ENCODE results near the gene UNC93B1.
"Not testable (repeated sequence)": the region's sequence is repeated elsewhere in the genome, so short reads cannot be mapped to it uniquely, and the experiment has no call there.

UNC93B1 gene

DNA sequence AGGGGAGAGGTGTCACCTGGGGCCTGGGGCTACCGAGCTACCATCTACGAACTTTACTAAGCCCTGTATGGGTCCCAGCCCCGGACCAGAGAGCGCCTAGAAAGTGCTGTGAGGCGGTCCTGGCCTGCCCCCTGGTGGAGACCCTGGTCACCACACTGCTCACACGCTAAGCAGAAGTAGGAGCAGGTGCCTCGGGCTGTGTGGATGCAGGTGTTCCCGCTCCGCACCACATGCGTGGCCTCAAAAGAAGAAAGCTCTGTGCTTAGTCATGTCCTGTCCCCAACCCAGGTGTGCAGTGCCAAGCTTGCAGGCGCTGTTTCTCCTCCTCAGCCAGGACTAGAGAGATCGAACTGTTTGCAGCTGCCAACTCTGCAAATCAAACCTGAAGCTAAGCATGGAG, 10.1 kb downstream of the UNC93B1 start:
- not testable (repeated sequence) for H3K27ac ChIP-seq; H3K9me3 ChIP-seq; H3K4me1 ChIP-seq (ENCODE audit: control insufficient read depth in 1 of 2, insufficient read depth in 1 of 2, low read depth in 1 of 2, low read length in 1 of 2); H3K4me3 ChIP-seq (ENCODE audit: low read depth in 1 of 2, low read length in 1 of 2); H3K27me3 ChIP-seq
- TF ChIP-seq CTCF (IDR thresholded peaks at IDR 0.05) = peak; percentile 70
- H3K36me3 ChIP-seq = peaks cover 73% of the 10 kb centered on the region

DNA sequence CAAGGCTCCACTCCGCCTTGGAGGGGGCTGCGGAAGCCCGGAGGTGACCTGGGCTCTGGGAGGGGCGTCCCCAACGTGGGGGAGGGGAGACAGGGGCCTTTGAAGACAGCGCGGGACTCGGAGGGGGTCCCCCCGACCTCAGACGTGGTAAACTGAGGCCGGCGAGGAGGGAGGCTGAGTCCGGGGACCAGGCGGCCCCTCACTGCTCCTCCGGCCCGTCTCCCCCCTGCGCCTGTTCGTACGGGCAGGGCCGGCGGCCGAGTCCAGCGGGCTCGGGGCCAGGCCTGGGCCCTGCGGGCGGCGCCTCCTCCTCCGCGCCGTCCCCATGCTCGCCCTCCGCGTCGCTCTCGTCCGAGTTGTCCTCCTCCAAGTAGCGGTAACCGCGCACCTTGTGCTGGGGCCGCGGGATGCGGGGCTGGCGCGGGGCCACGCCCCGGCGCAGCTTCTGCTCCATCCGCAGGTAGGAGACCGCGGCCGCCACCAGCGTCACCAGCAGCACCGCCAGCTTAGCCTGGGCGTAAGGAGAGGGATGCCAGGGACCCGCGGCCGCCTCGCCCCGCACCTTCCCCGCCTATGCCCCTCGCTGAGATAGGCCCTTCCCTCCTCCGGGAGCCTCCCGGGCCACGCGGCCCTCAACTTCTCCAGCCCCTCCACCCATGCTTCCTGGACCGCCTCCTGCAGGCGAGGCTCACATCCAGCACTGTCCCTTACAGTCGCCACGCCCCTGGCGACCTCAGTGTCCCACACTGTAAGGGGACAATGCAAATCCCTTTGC, 12.4 kb downstream of the UNC93B1 start:
- H3K27ac ChIP-seq; H3K4me3 ChIP-seq (ENCODE audit: low read depth in 1 of 2, low read length in 1 of 2); H3K9me3 ChIP-seq; H3K4me1 ChIP-seq (ENCODE audit: control insufficient read depth in 1 of 2, insufficient read depth in 1 of 2, low read depth in 1 of 2, low read length in 1 of 2); H3K27me3 ChIP-seq: not testable (repeated sequence)
- H3K36me3 ChIP-seq = peaks cover 50% of the 10 kb centered on the region

- not testable (repeated sequence) for H3K4me3 ChIP-seq (ENCODE audit: low read depth in 1 of 2, low read length in 1 of 2); H3K27ac ChIP-seq; H3K4me1 ChIP-seq (ENCODE audit: control insufficient read depth in 1 of 2, insufficient read depth in 1 of 2, low read depth in 1 of 2, low read length in 1 of 2); H3K27me3 ChIP-seq; H3K9me3 ChIP-seq
- peaks cover 42% of the 10 kb centered on the region for H3K36me3 ChIP-seq
Measured at GRCh38 chr11:67990546-67991346, 13.2 kb downstream of the UNC93B1 start.

GRCh38 chr11:67985302-67985701, 18.6 kb downstream of the UNC93B1 start:
- not testable (repeated sequence) for H3K27ac ChIP-seq; H3K4me3 ChIP-seq (ENCODE audit: low read depth in 1 of 2, low read length in 1 of 2); H3K4me1 ChIP-seq (ENCODE audit: control insufficient read depth in 1 of 2, insufficient read depth in 1 of 2, low read depth in 1 of 2, low read length in 1 of 2); H3K27me3 ChIP-seq; H3K9me3 ChIP-seq; H3K36me3 ChIP-seq

DNA sequence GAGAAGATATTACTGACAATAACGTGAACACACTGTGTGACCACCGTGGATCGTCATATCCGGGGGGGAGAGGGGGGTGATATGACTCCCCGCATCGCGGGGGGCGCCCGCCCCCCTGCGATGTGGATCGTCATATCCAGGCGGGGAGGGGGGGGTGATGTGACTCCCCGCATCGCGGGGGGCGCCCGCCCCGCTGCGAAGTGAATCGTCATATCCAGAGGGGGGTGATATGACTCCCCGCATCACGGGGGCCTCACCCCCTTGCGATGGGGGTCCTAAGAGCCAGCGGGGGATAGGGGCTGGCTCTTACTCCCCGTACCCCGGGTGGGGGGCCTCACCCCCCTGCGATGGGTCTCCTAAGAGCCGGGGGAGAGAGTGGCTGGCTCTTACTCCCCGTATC, 19.9 kb downstream of the UNC93B1 start:
- H3K36me3 ChIP-seq = no peaks in the 10 kb centered on the region
- H3K27ac ChIP-seq = no peak overlapping the region
- no peaks in the 10 kb centered on the region for H3K4me1 ChIP-seq (ENCODE audit: control insufficient read depth in 1 of 2, insufficient read depth in 1 of 2, low read depth in 1 of 2, low read length in 1 of 2)
- no peak for TF ChIP-seq CTCF (IDR thresholded peaks at IDR 0.05)
- H3K27me3 ChIP-seq = peaks cover 2% of the 10 kb centered on the region
- H3K4me3 ChIP-seq (ENCODE audit: low read depth in 1 of 2, low read length in 1 of 2) = no peak overlapping the region
- H3K9me3 ChIP-seq = no peaks in the 10 kb centered on the region

DNA sequence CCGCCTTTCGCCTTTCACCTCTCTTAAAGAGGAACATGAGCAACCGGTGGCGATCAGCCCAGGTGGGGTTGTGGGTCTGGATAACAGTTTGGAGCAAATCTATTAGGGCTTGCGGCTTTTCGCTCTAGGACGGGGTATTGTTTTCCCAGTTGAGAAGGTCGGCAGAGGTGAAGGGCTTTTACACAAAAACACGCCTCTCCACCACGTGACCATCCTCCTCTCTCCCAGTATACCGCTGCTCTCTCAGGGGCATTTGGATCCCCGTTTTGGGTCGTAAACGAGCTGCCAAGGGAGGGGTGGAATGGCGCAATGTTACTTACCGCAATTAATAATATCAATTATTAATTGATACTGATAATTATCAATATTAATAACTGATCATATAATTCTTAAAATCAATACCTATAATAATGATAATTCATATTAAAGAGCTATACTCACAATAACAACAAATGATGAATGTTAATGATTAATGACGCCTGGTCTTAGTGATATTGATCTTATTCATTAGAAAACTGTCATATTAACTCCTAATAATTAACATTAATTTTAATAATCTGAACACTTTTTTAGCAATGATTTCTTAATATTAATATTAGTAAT, 21.5 kb downstream of the UNC93B1 start:
- H3K36me3 ChIP-seq; H3K4me3 ChIP-seq (ENCODE audit: low read depth in 1 of 2, low read length in 1 of 2): not testable (repeated sequence)
- H3K27me3 ChIP-seq = peaks cover 17% of the 10 kb centered on the region

DNA sequence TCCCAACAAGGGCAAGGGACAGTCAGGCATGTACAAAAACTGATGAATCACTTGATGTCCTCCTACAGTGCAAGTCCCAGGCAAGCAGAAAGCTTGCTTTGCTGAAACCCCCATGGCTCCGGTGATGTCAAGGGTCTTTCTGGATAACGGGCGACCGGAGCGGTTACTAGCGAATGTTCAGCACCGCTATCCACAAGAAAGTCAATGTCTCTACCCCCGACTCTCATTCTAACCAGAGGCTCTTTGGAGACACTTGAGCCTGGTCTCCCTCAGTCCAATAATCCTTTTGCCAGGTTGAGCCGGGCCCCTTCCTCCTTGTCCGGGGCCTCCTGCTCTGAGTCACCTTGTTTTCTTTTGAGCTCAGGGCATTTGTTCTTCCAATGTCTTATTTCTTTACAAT, 22.7 kb downstream of the UNC93B1 start:
- H3K4me3 ChIP-seq (ENCODE audit: low read depth in 1 of 2, low read length in 1 of 2); H3K9me3 ChIP-seq; H3K27ac ChIP-seq; H3K36me3 ChIP-seq; H3K4me1 ChIP-seq (ENCODE audit: control insufficient read depth in 1 of 2, insufficient read depth in 1 of 2, low read depth in 1 of 2, low read length in 1 of 2): not testable (repeated sequence)
- peaks cover 25% of the 10 kb centered on the region for H3K27me3 ChIP-seq

More for the DNA sequence above, 21.5 kb downstream of the UNC93B1 start:
- H3K27ac ChIP-seq; H3K4me1 ChIP-seq (ENCODE audit: control insufficient read depth in 1 of 2, insufficient read depth in 1 of 2, low read depth in 1 of 2, low read length in 1 of 2); H3K9me3 ChIP-seq: not testable (repeated sequence)

GRCh38 chr11:67978766-67979418, 25.0 kb downstream of the UNC93B1 start:
- H3K9me3 ChIP-seq; H3K4me1 ChIP-seq (ENCODE audit: control insufficient read depth in 1 of 2, insufficient read depth in 1 of 2, low read depth in 1 of 2, low read length in 1 of 2); H3K36me3 ChIP-seq; H3K27ac ChIP-seq; H3K4me3 ChIP-seq (ENCODE audit: low read depth in 1 of 2, low read length in 1 of 2): not testable (repeated sequence)
- peaks cover 25% of the 10 kb centered on the region for H3K27me3 ChIP-seq

DNA sequence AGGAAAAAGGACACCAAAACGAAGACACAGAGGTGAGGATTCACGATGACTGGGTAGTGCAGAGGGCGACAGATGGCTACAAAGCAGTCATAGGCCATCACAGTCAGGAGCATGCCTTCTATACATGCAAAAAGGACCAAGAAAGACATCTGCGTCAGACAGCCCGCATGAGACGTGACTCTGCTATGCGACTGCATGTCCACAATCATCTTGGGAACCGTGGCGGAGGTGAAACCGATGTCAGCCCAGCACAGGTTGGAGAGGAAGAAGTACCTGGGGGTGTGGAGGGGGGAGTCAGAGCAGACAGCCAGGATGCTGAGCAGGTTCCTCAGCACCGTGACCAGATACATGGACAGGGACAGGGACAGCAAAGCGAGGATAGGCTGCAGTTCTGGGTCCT, 29.2 kb downstream of the UNC93B1 start:
- not testable (repeated sequence) for H3K9me3 ChIP-seq; H3K4me3 ChIP-seq (ENCODE audit: low read depth in 1 of 2, low read length in 1 of 2); H3K36me3 ChIP-seq; H3K4me1 ChIP-seq (ENCODE audit: control insufficient read depth in 1 of 2, insufficient read depth in 1 of 2, low read depth in 1 of 2, low read length in 1 of 2); H3K27ac ChIP-seq
- H3K27me3 ChIP-seq = peaks cover 25% of the 10 kb centered on the region

DNA sequence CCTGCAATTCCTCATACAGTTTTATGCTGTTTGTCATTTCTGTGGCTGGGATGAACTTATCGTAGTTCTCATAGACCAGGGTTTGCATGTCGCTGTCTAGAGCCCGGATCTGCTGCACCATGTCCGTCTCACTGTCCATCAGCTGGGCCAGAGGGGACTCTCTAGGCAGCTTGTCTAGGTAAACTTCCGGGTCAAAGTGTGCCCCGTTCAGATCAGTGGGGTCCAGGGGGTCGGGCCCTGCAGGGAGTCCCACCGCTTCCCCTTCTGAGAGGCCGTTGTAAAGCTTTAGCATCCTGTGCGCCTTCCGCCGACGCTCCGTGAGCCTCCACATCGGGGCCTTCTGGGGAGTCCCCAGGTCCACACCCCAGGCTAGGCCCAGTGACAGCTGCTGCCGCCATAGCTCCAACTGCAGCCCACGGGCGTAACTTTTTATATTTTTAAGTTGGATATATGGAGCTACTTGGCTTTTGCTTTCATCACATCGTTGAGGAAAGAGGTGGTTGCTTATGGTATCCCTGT, 38.0 kb downstream of the UNC93B1 start:
- H3K4me1 ChIP-seq (ENCODE audit: control insufficient read depth in 1 of 2, insufficient read depth in 1 of 2, low read depth in 1 of 2, low read length in 1 of 2); H3K27ac ChIP-seq: not testable (repeated sequence)

DNA sequence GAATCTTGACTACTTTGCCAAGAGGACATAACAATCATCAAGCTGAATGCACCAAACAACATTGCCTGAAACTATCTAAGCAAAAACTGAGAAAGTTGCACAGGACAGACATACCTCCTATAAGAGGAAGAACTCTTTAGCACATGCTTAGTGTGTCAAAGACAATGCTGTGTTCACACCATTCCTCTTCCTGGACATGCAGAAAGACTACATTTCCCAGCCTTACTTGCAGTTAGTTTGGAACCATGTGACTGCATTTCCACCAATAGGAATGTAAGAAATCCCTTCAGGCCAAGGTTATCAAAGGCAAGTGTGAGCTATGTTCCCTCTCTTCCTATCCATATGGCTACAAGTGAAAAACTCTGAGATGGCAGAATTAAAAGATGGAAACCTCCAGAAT, 39.2 kb downstream of the UNC93B1 start:
- not testable (repeated sequence) for H3K4me1 ChIP-seq (ENCODE audit: control insufficient read depth in 1 of 2, insufficient read depth in 1 of 2, low read depth in 1 of 2, low read length in 1 of 2); H3K36me3 ChIP-seq; H3K4me3 ChIP-seq (ENCODE audit: low read depth in 1 of 2, low read length in 1 of 2); H3K27ac ChIP-seq; H3K9me3 ChIP-seq
- H3K27me3 ChIP-seq = peaks cover 33% of the 10 kb centered on the region

More for the DNA sequence above, 38.0 kb downstream of the UNC93B1 start:
- H3K4me3 ChIP-seq (ENCODE audit: low read depth in 1 of 2, low read length in 1 of 2); H3K36me3 ChIP-seq; H3K9me3 ChIP-seq: not testable (repeated sequence)
- H3K27me3 ChIP-seq = peaks cover 22% of the 10 kb centered on the region
